Measurements from ENCODE around the gene SLC12A2.

SLC12A2 gene

GRCh38 chr5:128234928-128235641 lies 151.5 kb downstream of the SLC12A2 start:
- POLR2A ChIA-PET (ENCODE audit: low non-redundant PET) = no interaction called here
- CTCF ChIA-PET = no interaction called here
- no peak for TF ChIP-seq CTCF (conservative IDR thresholded peaks at IDR 0.05; ENCODE audit: low read depth)

DNA sequence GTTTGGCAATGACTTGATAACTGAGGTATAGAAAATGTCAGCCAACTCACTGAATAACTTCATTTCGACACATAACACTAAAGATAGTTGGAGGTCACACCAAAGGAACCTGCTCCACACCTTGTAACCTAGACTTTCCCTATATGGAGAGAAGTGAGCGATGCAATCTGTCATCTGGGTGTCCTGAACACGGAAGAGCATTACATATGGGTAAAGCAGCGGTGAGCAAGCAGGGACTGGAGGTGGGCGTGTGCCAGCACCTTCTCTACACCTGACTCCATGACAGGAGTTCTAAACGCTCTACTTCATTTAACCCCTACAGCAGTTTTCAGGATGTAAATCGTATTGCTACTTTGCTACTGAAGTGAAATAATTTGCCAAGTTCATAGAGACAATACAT lies 152.8 kb downstream of the SLC12A2 start:
- H3K27ac ChIP-seq = no peak overlapping the region
- DNase-seq (ENCODE audit: low spot score) = no peak
- CTCF ChIA-PET = no interaction called here
- POLR2A ChIA-PET (ENCODE audit: low non-redundant PET) = no interaction called here
- no peak for TF ChIP-seq CTCF (conservative IDR thresholded peaks at IDR 0.05; ENCODE audit: low read depth)

More at GRCh38 chr5:128234928-128235641, 151.5 kb downstream of the SLC12A2 start:
- H3K27ac ChIP-seq = no peak overlapping the region
- no peak for DNase-seq (ENCODE audit: low spot score)

GRCh38 chr5:128237000-128237399 lies 153.4 kb downstream of the SLC12A2 start:
- ChIA-PET CTCF (no interaction called here), POLR2A (ENCODE audit: low non-redundant PET) (no interaction called here)
- no peak overlapping the region for H3K27ac ChIP-seq

GRCh38 chr5:128237546-128237945 lies 154.0 kb downstream of the SLC12A2 start:
- ChIA-PET POLR2A (ENCODE audit: low non-redundant PET) (no interaction called here), CTCF (interaction anchor here (0.7 kb wide), 1 partner anchor 11 kb away, joined by 3 read pairs; no protein-coding TSS in a partner anchor)
- DNase-seq (ENCODE audit: low spot score) = no peak
- H3K27ac ChIP-seq = no peak overlapping the region
- TF ChIP-seq CTCF (conservative IDR thresholded peaks at IDR 0.05; ENCODE audit: low read depth) = no peak

More at GRCh38 chr5:128237000-128237399, 153.4 kb downstream of the SLC12A2 start:
- no peak for DNase-seq (ENCODE audit: low spot score)
- TF ChIP-seq CTCF (conservative IDR thresholded peaks at IDR 0.05; ENCODE audit: low read depth) = no peak

Measured in RWPE1 (cell line).